Fibroblast of skin of right biceps (primary cell): Measurements from ENCODE around the gene OR9Q1.
A peak's percentile ranks its signal among the peaks of the same experiment; 100 is the strongest.
"Not testable (repeated sequence)": the region's sequence is repeated elsewhere in the genome, so short reads cannot be mapped to it uniquely, and the experiment has no call there.

ENCODE experiments used
- DNase-seq: peaks from one replicate; pipeline ENCODE4 v3.0.0-alpha.2; 2013

OR9Q1 gene

GRCh38 chr11:58023435-58023931 lies at the start of gene OR9Q1:
Gene OR9Q1 (plus strand): TSS chr11:58023881. CDS start chr11:58179445, 155,564 bp downstream.
- DNase-seq, result no peak

- no peak for DNase-seq
These were observed 49.5 kb upstream of the OR9Q1 start for GRCh38 chr11:57974132-57974531.

- no peak for DNase-seq
These were observed 48.7 kb upstream of the OR9Q1 start for GRCh38 chr11:57974848-57975601.

GRCh38 chr11:57977709-57978108 lies 46.0 kb upstream of the OR9Q1 start:
- no peak for DNase-seq

GRCh38 chr11:57978686-57979531 lies 44.8 kb upstream of the OR9Q1 start:
- no peak for DNase-seq

- no peak for DNase-seq
These were observed 44.1 kb upstream of the OR9Q1 start for GRCh38 chr11:57979532-57980079.

GRCh38 chr11:57980201-57980600 lies 43.5 kb upstream of the OR9Q1 start:
- DNase-seq, result no peak

GRCh38 chr11:57981536-57981935 lies 42.1 kb upstream of the OR9Q1 start:
- no peak for DNase-seq

GRCh38 chr11:57982776-57983175 lies 40.9 kb upstream of the OR9Q1 start:
- no peak for DNase-seq

GRCh38 chr11:57983191-57983590 lies 40.5 kb upstream of the OR9Q1 start:
- DNase-seq, result no peak

GRCh38 chr11:57999523-57999922 lies 24.2 kb upstream of the OR9Q1 start:
- not testable (repeated sequence) for DNase-seq

- not testable (repeated sequence) for DNase-seq
These were observed 23.7 kb upstream of the OR9Q1 start for GRCh38 chr11:58000021-58000420.

GRCh38 chr11:58000699-58001098 lies 23.0 kb upstream of the OR9Q1 start:
- DNase-seq, result no peak

GRCh38 chr11:58003036-58003435 lies 20.6 kb upstream of the OR9Q1 start:
- no peak for DNase-seq

GRCh38 chr11:58003591-58003990 lies 20.1 kb upstream of the OR9Q1 start:
- no peak for DNase-seq

GRCh38 chr11:58004664-58005063 lies 19.0 kb upstream of the OR9Q1 start:
- no peak for DNase-seq

- DNase-seq, result no peak
These were observed 16.7 kb upstream of the OR9Q1 start for GRCh38 chr11:58006940-58007339.

GRCh38 chr11:58011771-58012170 lies 11.9 kb upstream of the OR9Q1 start:
- DNase-seq, result no peak

GRCh38 chr11:58024601-58025091 lies 965 bp downstream of the OR9Q1 start:
- peak; percentile 19 for DNase-seq

GRCh38 chr11:58027341-58027740 lies 3.7 kb downstream of the OR9Q1 start:
- no peak for DNase-seq

GRCh38 chr11:58028687-58029411 lies 5.2 kb downstream of the OR9Q1 start:
- no peak for DNase-seq

- no peak for DNase-seq
These were observed 7.0 kb downstream of the OR9Q1 start, which contains the start of gene OR6Q1 for GRCh38 chr11:58030653-58031052. Gene OR6Q1 (plus strand): TSS chr11:58030953. CDS start chr11:58030953, 0 bp downstream.

GRCh38 chr11:58034471-58034870 lies 10.8 kb downstream of the OR9Q1 start:
- no peak for DNase-seq
